ENCODE data around the gene MAP1LC3B.

Gene MAP1LC3B

GRCh38 chr16:87391950-87392820 lies at the start of gene MAP1LC3B:
Gene MAP1LC3B, plus strand, starts transcription at chr16:87392336. Its CDS starts 92 bp downstream, at chr16:87392428.
- DNase-seq (ENCODE audit: low read depth in 2 of 2), result peak; percentile 96 to 97

DNA sequence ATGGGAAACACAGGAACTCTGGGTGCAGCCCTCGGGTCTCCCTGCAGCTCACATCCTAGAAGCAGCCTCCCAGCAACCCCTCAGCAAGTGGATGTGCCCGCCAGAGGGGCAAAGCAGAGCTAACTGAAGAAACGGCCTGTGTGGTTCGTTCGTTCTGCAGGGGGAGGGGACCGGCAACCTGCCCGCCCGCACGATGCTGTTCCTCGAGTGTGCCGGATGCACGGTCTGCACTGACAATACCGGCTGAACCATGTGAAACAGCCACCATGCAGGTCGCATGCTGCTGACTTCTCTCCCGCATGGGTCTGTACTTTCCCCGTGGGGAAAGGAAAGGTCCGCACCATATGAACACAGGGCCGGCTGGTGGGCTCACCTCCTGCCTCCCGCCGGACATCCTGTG lies 49.6 kb upstream of the MAP1LC3B start:
- DNase-seq (ENCODE audit: low read depth in 2 of 2), result no peak

- no peak for DNase-seq (ENCODE audit: low read depth in 2 of 2)
Observed at GRCh38 chr16:87342978-87343752, 49.0 kb upstream of the MAP1LC3B start.

GRCh38 chr16:87343753-87344050 lies 48.4 kb upstream of the MAP1LC3B start:
- no peak for DNase-seq (ENCODE audit: low read depth in 2 of 2)

GRCh38 chr16:87344165-87344930 lies 47.8 kb upstream of the MAP1LC3B start:
- DNase-seq (ENCODE audit: low read depth in 2 of 2), result no peak

GRCh38 chr16:87344931-87345631 lies 47.1 kb upstream of the MAP1LC3B start:
- DNase-seq (ENCODE audit: low read depth in 2 of 2), result peak in 1 of 2 donors; percentile 20

GRCh38 chr16:87345726-87346424 lies 46.3 kb upstream of the MAP1LC3B start:
- no peak for DNase-seq (ENCODE audit: low read depth in 2 of 2)

DNA sequence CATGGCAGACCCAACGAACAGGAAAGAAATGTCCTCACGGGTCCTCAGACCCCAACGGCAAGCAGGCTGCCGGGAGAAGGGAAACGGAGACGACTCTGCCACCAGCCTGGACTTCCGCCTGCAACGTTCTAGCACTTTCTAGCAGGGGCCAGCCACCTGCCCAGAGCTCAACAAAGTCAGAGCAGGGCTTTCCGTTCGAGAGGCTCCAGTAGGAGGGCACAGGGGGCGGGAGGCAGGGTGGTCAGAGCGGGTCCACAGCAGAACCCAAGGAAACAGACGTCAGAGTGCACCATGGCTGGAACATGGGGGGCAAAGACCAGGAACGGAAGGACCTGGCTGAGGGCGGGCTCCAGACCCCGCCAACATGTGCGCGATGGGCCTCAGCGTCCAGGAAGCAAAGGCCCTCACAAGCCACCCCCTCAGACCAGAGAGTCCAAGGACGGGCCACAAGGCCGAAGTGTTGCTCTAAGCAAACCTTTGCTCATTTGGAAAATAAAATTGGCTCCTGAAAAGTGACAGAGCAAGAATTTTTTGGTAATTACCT lies 45.5 kb upstream of the MAP1LC3B start:
- no peak for DNase-seq (ENCODE audit: low read depth in 2 of 2)

GRCh38 chr16:87347932-87348615 lies 44.1 kb upstream of the MAP1LC3B start:
- no peak for DNase-seq (ENCODE audit: low read depth in 2 of 2)

DNA sequence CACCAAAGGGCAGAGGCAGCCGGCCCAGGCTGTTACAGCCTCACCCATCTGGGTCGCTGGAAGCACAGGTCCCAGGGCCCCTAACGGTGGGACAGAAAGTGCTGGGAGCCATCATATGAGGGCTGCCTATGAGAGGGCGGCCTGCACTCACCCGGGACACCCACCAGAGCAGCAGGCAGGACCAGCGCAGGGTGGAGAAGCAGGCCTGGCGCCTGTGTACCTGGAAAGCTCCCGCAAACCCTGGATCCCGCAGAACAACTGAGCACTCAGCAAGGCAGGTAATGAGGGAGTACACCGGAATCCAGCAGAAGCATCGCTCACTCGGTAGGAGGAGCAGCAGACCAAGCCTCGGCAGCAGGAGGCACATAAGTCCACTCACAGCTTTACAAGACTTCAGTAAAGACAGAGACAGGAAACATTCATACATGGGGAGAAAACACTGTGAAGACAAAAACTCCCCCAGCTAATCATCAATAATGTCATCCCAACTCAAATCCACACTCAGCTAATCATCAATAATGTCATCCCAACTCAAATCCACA lies 43.4 kb upstream of the MAP1LC3B start:
- DNase-seq (ENCODE audit: low read depth in 2 of 2), result no peak

DNA sequence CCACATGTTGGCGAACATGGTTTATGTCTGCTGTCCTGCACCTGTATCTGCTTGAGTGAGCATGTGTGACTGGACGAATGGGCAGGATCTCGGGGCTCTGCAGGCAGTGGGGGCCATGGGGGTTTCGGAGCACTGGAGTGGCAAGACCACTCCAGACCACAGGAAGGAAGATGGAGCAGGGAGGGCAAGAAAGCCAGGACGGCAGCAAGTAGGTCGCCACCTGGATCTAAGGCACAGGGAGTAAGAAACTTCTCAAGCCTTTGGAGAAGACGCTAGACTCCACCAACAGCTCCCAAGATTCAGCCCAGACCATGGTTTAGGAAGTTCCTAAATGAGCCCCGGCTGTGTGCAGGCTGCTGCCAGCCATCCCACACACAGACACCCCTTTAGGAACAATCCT lies 42.1 kb upstream of the MAP1LC3B start:
- no peak for DNase-seq (ENCODE audit: low read depth in 2 of 2)

- DNase-seq (ENCODE audit: low read depth in 2 of 2), result no peak
Observed at GRCh38 chr16:87350681-87351319, 41.3 kb upstream of the MAP1LC3B start.

DNA sequence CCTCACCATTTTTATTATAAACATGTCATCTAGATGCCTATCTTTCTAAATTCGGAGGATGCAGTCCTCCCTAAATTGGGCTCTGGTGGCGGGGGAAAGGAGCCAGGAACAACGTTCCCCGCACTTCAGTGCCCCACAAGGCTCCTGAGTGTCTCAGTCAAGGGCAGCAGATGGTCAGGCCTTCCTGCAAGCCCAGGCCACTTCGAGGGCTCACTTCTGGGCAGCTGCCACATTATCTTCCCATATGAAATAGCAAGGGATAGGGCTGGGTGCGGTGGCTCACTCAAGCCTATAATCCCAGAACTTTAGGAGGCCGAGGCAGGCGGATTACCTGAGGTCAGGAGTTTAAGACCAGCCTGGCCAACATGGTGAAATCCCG lies 40.8 kb upstream of the MAP1LC3B start:
- DNase-seq (ENCODE audit: low read depth in 2 of 2), result no peak

DNA sequence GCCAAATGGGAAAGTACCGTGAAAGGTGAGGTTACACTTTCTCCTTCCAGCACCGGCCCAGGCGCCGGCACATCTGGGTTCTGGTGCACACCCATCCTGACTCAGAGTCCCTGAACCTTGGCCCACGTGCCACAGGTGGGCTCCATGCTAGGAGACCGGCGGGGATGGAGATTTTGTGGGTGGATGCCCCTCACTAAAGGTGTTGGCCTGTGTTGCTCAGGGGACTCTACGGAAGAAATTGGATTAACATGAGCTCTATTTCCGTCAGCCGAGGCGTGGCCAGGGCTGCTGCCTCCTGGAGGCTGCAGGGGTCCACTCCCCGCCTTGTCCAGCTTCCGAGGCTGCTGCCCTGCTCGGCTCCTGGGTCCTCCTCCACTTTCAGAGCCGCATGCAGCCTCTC lies 39.3 kb upstream of the MAP1LC3B start:
- DNase-seq (ENCODE audit: low read depth in 2 of 2), result no peak

DNA sequence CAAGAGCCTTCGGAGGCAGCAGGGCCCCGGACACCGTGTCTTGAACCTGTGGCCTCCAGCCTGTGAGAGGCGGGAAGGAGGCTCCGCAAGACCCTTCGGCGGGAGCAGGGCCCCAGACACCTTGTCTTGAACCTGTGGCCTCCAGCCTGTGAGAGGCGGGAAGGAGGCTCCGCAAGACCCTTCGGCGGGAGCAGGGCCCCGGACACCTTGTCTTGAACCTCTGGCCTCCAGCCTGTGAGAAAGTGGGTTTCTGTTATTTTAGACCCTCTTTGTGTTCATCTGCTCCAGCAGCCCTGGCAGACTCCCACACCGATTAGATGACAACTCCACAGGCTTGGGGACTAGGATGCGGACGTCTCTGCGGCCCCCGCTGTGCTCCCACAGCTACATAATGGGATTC lies 38.5 kb upstream of the MAP1LC3B start:
- DNase-seq (ENCODE audit: low read depth in 2 of 2), result no peak

DNA sequence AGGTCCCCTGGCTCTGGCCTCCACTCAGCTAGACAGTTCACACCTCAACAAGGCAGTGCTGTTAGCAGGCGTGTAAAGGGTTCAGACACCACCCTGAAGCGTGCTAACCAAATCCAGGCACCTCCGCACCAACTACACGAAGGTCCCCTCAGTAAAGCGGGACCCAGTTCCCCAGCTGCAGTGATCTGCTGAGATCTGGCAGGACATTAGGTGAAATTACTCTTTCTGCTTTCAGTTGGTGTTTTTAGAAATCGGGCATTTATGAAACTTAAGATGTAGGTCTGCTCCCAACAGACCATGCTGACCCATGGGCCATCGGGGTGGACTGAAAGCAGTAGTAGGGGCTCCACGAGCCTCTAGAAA lies 35.7 kb upstream of the MAP1LC3B start:
- DNase-seq (ENCODE audit: low read depth in 2 of 2), result no peak

- no peak for DNase-seq (ENCODE audit: low read depth in 2 of 2)
Observed at GRCh38 chr16:87358250-87358649, 33.9 kb upstream of the MAP1LC3B start.

DNA sequence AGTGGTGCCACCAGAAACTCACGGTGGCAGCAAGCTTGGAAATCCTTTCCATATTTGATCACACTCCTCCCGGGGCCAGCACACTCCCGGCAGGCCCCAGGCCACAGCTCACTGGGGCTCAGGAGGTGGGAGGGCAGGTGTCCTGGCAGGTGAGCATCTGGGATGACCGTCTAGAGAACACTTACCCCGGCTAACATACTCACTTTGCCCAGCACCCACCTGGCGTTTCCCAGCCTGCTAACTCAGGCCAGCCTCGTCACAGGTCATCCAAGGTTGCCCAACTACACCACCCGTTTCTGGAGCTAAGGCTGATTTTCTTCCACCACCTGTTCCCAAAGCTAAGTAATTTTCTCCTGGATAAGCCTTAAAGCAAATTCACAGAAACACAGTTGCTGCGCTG lies 33.4 kb upstream of the MAP1LC3B start:
- DNase-seq (ENCODE audit: low read depth in 2 of 2), result no peak

GRCh38 chr16:87359121-87359520 lies 33.0 kb upstream of the MAP1LC3B start:
- DNase-seq (ENCODE audit: low read depth in 2 of 2), result no peak
